DMS153 (cell line): ENCODE measurements around the gene SESTD1.

ENCODE experiments used
- DNase-seq: peaks from one replicate; lab custom pipeline; 2025; lab: John Stamatoyannopoulos, UW

The SESTD1 gene

DNA sequence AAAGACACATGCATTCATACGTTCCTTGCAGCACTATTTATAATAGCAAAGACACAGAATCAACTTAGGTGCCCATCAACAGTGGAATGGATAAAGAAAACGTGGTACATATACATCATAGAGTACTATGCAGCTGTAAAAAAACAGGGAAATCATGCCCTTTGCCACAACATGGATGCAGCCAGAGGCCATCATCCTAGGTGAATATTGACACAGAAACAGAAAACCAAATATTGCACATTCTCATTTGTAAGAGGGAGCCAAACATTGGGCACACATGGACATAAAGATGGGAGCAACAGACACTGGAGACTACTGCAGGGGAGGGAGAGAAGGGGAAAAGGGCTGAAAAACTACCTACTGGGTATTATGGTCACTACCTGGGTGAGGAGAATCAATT, 73.5 kb downstream of the SESTD1 start:
- DNase-seq, result no peak

DNA sequence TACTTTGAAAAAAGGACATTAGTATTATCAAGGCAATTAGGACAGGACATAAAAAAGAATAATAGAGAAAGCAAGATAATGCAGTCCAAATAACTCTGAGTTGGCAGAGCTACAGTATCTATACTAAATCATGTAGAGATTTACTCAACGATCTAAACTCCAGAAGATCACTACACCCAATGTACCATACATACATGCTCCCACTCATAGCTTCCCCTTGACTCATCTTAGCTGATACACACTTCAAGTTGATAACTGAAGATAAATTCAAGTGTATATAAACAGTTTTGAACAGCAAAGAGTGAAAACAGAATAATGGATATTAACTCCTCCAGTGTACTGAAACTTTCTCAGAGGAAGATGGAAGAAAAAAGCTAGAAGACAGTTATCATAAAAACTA, 78.5 kb downstream of the SESTD1 start:
- no peak for DNase-seq

DNA sequence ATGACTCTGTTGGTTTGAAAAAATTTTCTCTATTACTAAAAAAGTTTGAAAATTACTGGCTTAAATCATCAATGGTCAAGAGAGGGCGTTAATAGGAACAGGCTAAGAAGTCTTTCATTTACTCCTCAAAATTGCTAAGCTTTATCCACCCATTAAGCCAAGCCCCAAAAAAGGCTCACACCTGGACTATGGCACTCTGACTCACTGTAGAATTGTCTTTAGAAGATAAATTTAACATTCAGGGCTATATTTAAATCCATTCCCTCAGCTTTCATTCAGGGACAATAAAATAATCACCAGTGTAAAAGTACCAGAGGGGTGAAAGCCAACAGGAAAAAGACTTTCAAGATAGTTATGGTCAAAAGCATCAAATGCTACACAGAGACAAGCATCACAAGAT, 80.0 kb downstream of the SESTD1 start:
- DNase-seq, result no peak

DNA sequence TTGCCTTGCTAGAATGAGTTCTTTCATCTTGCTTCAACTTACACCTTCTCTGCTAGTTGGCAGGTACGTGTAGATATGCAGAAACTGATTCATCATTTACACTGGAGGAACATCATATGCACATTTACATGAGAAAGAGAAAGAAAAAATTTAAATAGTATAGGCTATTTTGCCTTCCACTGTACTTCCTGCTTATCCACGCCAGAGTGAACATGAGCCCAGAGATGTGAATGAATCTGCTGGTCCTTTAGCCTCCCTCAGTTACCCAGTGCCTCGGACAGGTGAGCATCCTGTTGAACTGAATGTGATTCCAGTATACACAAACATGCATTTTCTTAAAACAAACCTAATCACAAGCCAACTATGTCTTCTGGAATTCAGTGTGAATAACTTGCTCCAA, 83.6 kb downstream of the SESTD1 start:
- no peak for DNase-seq

DNA sequence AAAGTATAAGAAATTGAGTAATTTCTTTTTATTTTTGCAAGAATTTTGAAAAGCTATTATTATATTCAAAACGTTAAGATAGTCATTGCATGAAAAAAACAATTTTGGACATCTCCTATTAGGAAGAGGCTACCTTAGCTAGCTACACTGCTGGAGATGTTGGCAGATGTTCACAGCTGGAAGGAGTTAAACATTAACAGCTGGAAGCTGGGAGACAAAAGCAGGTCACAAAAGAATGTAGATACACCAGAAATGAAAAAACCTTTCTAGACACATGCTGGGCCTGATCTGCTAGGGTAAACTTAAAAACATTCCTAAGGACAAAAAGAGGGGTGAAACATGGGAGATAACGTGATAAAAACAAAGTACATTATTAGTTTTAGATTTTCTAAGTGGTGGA, 84.4 kb downstream of the SESTD1 start:
- no peak for DNase-seq

DNA sequence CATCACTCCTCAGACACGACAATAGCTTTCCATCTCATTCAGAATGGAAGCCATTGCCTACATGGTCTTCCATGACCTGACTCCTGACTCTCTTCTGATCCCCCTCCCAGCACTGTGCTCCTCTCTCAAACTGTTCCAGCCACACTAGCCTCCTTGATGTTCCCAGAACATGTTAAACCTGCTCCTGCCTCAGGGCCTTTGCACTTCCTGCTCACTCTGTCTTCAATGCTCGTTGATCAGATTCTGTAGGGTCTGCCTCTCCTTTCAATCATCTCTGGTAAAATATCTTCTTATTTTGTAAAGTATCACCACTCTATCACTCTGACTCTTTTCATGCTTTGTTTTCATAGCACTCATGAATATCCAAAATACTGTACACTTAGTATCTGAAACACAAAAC, 84.9 kb downstream of the SESTD1 start:
- no peak for DNase-seq

DNA sequence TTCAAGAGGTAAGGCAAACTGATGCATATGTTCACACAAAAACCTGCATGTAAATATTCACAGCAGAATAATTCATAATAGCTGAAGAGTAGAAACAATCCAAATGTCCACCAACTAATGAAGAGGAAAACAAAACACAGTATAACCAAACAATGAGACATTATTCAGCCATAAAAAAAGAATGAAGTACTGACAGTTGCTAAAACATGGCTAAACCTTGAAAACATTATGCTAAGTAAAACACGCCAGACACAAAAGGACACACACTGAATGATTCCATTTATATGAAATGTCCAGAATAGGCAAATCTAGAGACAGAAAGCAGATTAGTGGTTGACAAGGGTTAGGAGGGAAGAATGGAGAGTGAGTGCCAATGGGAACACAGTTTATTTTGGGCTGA, 86.9 kb downstream of the SESTD1 start:
- DNase-seq, result no peak

DNA sequence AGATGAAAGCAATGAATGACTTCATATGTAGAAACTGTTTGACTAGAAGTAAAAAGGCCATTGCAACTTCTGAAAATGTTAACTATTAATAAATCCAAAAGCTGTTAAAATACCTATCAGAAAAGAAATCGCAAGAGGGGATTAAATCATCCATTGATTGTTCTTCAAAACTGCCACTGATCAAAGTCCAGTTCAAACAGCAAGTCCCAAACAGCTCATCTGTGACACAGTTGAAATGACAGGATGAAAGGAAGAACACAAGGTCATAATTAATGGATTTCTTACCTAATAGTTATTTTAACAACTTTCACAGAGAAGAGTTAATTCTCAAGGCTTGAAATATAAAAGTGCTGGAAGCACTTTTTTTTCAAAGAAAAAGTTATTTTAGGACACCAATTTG, 90.4 kb downstream of the SESTD1 start:
- DNase-seq, result no peak

DNA sequence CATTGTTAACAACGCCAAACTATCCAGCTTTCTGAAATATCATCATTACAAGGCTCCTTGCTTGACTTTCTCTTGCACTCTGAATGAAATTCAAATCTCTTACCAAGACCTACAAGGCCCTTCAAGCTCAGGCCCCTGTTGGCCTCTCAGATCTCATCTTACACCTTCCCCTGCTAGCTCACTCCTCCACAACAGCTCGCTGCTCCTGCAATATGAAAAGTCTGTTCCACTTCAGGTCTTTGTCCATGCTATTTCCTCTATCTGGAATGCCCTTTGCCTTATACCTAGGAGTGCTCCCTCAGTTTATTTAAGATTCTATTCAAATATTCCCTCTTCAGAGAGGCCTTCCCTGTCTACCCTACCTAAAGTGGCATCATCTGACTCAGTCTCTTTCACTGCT, 91.7 kb downstream of the SESTD1 start:
- no peak for DNase-seq

DNA sequence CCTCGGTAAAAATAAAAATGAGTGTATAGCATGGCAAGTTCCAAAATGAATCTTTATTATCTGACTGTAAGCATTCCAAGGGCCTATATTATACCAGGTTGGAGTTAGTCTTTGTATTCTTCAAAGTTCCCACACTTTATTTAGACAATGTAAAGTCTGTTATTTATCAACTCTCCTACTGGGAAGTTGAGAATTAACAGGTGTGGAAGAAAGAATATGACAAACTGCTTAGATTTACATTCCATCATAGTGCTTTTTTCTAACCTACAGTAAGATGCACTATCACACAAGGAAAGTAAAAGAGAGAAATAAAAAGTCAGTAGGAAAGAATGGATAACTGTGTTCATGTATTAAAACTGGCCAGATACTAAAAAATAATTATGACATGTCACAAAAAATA, 93.3 kb downstream of the SESTD1 start:
- DNase-seq, result no peak

DNA sequence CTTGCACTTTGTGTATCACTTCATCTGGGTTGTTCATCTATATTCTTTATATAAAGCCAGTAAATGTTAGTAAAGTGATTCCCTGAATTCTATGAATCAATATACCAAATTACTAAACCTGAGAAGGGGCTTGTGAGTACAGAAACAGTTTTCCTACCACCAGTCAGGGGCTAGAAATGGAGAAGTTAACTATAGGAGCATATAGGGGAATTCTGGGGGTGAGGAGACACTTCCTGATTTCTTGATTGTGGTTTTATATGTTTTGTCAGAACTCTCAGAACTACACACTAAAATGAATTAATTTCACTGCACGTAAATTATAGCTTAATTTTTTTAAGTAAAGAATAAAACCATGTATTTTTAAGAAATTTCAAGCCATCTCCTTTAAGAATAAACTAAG, 93.7 kb downstream of the SESTD1 start:
- no peak for DNase-seq

DNA sequence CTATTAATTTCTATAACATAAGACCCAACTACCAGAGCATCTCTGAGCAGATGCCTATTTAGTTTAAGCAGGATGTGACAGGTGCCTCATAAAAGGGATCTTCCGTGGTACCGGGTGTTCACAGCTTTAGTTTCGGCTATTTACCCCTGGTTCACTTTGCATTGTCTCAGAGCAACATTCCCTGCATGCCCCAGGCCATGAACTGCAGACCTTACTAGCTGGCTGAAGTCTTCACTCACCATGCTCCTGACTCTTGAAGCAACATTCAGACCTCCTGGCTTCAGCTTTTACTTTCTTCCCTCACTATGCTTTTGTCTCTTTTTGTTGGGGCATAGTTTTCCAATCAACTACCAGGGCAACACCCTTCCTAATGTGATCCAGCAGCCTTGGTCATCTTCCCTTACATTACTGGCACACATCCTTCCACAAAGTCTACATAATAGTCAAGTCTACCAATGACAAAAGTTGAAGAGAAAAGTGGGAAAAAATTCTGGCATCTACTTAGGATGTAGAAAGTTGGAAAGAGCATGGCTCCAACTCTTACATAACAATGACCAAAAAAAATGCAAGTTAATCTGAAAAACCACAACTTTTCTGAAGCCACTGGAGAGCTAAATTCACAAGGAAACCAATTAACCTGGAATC, 99.2 kb downstream of the SESTD1 start:
- DNase-seq, result no peak

DNA sequence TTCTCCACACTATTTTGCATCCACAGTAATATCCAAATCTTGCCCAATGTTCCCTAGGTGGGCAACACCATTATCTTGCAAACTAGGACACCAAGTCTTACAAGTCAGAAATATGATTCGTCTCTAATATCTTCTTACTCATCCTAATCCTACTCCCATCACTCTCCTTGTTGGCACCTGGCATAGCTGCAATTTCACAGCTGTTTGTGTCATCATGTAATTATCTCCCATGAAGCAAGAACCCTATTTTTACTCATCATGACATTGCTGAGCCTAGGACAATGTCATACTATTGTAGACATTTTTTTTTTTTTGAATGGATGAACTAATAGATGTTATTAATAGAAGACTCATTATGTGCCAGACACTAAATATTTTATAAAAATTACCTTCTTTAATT, 123.4 kb downstream of the SESTD1 start:
- no peak for DNase-seq

DNA sequence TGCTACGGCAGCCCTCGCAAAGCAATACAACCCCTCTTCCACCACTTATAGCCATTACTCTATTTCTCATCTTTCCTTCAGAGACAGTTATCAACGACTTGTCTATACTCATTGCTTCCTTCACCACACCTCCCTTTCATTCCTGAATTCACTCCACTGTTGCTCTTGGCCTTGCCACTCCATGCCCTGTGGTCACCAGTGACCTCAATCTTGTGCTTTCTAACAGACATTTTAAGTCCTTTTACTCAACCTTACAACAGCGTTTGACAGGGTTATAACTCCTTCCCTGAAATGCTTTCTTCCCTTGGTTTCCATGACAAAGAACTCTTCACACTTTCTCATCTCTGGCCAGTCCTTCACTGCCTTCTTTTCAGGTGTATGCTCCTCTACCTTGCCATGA, 124.1 kb downstream of the SESTD1 start:
- no peak for DNase-seq

DNA sequence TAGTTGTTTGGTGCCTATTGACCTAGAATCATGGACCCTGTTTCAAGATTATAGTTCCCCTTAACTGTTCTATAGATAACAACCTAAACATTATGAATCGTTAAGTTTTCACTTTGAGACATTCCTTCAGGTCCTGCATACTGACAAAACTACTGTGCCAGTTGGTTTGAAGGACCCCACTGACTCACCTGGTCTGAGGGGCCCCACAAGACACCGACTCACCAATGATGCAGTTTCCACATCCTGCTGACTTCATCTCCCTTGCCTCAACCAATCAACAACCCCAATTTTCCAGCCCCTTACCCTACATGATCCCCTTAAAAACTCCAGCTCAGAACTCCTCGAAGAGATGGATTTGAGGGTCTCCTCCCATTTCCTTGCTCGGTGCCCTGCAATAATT, 125.1 kb downstream of the SESTD1 start:
- no peak for DNase-seq

DNA sequence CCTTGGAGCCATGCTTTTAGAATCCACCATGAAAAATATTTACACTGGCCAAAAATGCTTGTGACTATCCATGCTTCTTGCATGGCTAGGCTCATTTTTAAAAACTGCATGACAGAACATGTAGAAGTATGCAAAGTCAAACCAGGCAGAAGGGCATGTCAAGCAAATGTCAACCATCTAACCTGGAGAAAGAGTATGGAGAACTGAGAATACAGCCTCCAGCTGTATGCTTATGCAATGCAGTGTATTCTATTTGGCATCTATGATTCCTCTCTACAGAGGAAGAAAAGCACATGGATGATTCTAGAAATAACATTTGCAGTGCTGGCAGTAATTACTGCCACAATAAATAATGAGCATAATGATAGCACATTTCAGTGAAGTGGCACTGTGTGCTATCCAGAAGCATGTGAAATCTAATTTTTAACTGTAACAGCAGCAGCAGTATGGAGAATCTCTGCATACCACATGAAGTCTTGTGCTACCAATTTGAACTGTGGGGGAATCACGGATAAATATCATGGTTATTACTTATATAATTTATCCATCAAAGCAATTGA, 127.4 kb downstream of the SESTD1 start:
- no peak for DNase-seq

DNA sequence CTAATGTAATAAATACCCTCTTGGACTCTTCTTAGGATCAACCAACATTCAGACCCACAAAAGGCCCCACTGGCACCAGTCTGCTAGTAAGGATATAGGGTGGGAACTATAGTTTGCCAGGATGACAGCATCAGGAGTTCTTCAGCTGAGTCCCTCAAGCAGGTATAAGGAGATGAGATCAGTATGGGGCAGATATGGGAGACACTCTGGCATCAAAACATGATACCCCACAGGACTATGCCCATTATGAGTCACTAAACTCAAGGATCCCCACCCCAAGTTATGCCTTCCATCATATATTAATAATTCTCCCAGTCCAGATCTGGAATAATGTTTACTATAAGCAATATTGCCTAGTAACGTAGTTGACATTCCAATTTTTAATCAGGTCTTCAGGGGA, 131.6 kb downstream of the SESTD1 start:
- DNase-seq, result no peak

DNA sequence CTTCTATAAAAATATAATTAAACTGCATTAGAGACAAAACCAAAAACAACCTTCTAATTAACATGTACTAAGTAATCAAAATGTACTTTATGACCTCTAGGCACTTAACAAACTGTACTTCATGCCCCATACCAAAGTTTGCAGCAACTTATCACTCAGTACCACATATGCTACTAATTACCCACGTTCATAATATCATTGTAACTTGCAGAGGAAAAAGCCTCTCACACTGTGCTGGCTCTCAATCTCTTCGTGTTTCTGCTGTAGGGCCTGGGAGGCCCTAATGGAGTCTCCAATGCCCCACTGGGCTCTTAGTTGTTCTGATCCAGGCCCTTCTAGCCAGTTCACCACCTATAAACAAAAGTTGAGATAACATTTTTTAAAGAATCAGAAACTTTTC, 132.6 kb downstream of the SESTD1 start:
- DNase-seq, result no peak

DNA sequence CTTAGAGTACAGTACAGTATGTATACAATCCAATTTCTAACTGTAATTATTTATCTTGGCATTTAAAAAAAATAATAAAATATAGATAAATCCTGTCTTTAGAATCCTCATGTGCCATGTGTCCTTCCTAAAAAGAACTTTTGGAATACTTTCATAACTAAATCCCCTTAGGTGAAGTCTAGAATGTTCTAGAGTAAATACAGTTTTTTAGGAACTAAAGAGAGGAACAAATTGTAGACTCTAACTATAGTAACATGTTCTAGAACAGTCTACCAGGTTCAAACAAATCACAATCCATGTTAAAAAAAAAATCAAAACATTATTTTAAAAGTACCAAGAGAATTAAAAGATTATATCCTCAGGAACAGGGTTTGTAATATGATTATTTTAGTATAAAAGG, 134.1 kb downstream of the SESTD1 start:
- DNase-seq, result no peak

DNA sequence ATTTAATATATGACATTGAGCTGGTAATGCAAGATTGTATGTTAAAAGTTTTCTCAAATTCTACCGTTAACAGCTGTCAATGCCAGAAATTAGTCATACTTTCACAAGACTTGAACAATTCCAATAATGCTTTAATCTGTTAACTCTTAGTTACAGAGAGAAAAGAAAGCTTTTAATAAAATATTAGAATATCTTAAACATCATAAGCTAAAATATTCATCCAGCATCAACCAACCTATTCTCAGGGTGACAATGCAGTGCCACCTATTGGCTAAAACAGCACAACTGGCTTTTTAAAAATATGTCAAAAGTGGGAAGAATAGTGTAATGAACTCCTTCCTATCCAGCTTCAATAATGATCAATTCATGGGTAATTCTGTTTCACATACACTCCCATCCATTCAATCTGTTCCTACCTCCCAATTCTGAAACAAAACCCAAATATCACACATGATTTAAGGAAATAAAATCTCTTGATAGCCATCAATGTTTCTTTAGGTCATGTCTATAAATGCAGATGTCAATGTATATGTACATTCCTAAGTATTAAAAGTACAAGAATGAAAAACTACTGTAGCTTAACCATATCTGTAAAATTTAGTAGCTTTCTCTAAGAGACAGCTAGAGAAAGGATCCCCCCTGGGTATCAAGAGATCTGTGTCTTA, 134.9 kb downstream of the SESTD1 start:
- DNase-seq, result no peak

DNA sequence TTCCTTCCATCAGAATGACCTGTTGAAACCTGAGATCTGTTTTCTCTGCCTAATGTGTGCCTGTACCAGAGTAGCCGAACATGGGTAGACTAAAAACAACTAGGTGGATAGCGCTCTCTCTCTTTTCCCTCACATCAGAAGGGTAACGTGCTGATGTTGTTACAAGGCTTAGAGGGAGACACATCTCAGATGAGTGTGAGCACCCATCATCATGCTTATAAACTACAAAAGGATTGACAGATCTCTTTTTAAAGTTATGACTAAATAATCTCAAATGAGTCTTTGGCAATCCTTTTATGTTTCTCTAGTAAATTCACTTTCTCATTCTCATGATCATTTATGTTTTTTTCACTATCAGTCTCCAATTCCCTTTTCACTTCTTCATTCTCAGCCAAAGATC, 139.2 kb downstream of the SESTD1 start:
- no peak for DNase-seq

DNA sequence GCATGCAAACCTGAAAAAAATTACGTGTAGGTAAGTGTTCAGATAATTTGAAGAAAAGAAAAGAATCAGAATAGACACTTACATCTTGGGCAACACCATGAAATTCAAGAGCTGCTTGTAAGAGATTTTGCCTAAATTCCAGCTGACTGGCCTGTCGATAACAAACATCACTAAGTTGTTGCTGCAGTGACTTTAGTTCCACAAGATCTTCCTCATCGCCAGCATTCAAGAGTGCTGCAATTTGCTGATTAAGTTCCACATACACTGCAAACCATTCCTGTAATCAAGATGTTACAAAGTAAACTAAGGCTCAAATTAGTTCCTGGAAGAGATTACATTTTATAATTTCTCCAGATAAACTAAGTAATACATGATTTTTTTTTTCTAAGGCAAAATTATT, 140.3 kb downstream of the SESTD1 start:
- DNase-seq, result no peak

DNA sequence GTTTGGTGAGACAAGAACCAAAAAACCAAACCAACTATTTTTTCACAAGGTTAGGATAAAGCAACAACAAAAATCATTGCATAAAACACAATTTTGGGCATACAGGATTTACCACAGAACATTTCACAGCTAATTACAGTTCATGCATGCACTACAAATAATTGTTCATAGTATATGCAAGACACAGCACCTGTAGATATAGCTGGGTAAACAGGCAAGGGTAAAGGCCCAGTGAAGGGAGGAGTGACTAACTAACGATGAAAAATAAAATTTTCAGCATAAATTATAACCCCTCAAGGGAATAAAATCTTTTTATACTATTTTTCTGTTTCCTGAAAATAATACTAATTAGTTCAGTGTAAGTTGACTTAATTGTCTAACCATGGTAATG, 141.4 kb downstream of the SESTD1 start:
- no peak for DNase-seq

DNA sequence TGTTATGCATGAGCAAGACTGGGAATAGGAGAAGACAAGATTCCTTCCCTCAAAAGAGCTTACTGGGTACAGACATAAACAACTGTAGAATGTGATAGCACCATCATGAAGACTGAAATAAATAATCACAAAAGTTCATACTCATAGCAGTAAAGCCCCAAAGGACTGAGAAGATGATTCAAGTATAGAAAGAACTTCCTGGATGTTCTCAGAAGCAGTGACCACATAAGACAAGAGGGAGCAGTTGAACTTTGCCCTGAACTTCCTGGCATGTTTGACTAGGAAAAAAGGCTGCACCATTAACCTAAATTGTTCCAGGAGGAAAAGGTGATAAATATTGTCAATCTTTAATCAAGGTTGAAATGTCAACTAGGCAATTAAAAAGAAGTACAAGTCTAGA, 156.9 kb downstream of the SESTD1 start:
- no peak for DNase-seq
